Fibroblast of lung (primary cell): ENCODE measurements around the gene RHOT1. TPM values are rescaled to one million over a fixed set of nuclear protein-coding genes. Genes with fewer than 3 reads are reported as not detected.

Experiments
- DNase-seq, 2 donors: peaks; one replicate each; pipeline versions ENCODE4 v3.0.0 to v3.0.0-alpha.2; 2010; ENCODE audit warnings: low read depth in 2 of 2
- H2AFZ ChIP-seq: 2 replicates; pipeline ENCODE4 v1.5.1; 2012; ENCODE audit warnings: low read length, control low read depth, inconsistent platforms
- H3K27ac ChIP-seq: 2 replicates; pipeline ENCODE4 v1.5.1; 2011; ENCODE audit warnings: low read length, control low read depth; ENCODE audit not compliant: insufficient read depth
- H3K27me3 ChIP-seq: 2 replicates; pipeline ENCODE4 v1.5.1; 2011; ENCODE audit warnings: mild to moderate bottlenecking, low read length; ENCODE audit not compliant: control insufficient read depth, insufficient read depth
- H3K36me3 ChIP-seq: 2 replicates; pipeline ENCODE4 v1.5.1; 2011; ENCODE audit warnings: low read length; ENCODE audit not compliant: control insufficient read depth, insufficient read depth
- H3K4me1 ChIP-seq: 2 replicates; pipeline ENCODE4 v1.5.1; 2011; ENCODE audit warnings: low read length; ENCODE audit not compliant: control insufficient read depth, insufficient read depth; ENCODE audit errors: extremely low read depth
- H3K4me2 ChIP-seq: 2 replicates; pipeline ENCODE4 v1.5.1; 2011; ENCODE audit warnings: low read length, control low read depth; ENCODE audit not compliant: insufficient read depth; ENCODE audit errors: extremely low read depth
- H3K4me3 ChIP-seq, 4 experiments: fragments of 200-600 bp in 1 of 4; sonication (generic) in 1 of 4; replicated peaks in 1 of 4; 2 replicates each; pipeline ENCODE4 v1.5.1; 2011 to 2016; ENCODE audit warnings: low read length in 4 of 4, low read depth in 3 of 4, mild to moderate bottlenecking in 3 of 4, control low read depth in 2 of 4, inconsistent platforms in 1 of 4, mixed read lengths in 1 of 4; ENCODE audit not compliant: insufficient read depth in 1 of 4; ENCODE audit errors: control extremely low read depth in 1 of 4
- H3K79me2 ChIP-seq: 2 replicates; pipeline ENCODE4 v1.5.1; 2012; ENCODE audit warnings: mild to moderate bottlenecking, low read length, inconsistent platforms; ENCODE audit not compliant: control insufficient read depth, insufficient read depth
- H3K9ac ChIP-seq: 2 replicates; pipeline ENCODE4 v1.5.1; 2011; ENCODE audit warnings: mild to moderate bottlenecking, low read length, control low read depth; ENCODE audit not compliant: insufficient read depth
- H3K9me3 ChIP-seq: 2 replicates; pipeline ENCODE4 v1.5.1; 2012; ENCODE audit warnings: low read depth, low read length; ENCODE audit not compliant: control insufficient read depth, insufficient read depth
- H4K20me1 ChIP-seq: 2 replicates; pipeline ENCODE4 v1.5.1; 2011; ENCODE audit warnings: low read length; ENCODE audit not compliant: control insufficient read depth, insufficient read depth; ENCODE audit errors: extremely low read depth
- CTCF ChIP-seq, 2 donors: IDR thresholded peaks in 1 of 2; conservative IDR thresholded peaks in 1 of 2; 1 replicate in 1 of 2; 2 replicates in 1 of 2; pipeline ENCODE4 v1.5.1; 2011 to 2012; ENCODE audit warnings: low read length in 2 of 2, control low read depth in 1 of 2, inconsistent platforms in 1 of 2, low read depth in 1 of 2, mild to moderate bottlenecking in 1 of 2
- EZH2 ChIP-seq: IDR thresholded peaks from 2 replicates; pipeline ENCODE4 v1.5.1; 2012; ENCODE audit warnings: low read length, control low read depth, mild to moderate bottlenecking; ENCODE audit errors: missing control alignments
- polyA plus RNA-seq, 2 donors: library from polyadenylated mRNA; depleted of rRNA in 1 of 2; stranded (reverse) in 1 of 2; unstranded in 1 of 2; fragments of >200 nt; gene quantifications; 2 replicates each; pipeline ENCODE4 v1.2.1, GENCODE V29; 2011 to 2012; ENCODE audit warnings: missing spikeins in 1 of 2
- total RNA-seq: library from RNA; depleted of rRNA; stranded (reverse); fragments of >200 nt; gene quantifications from 2 replicates; pipeline ENCODE4 v1.2.1, GENCODE V29; 2014

The RHOT1 gene
- total and polyA plus RNA-seq, 2 donors (not counting 1 experiment from before 2014, with no cell fraction given): 45.6 to 58.8 TPM

- no peak for DNase-seq
- peak overlapping the region in 3 of 4 experiments; percentile 41 to 55 (median 49) for H3K4me3 ChIP-seq
- TF ChIP-seq EZH2 (no peak), CTCF (conservative IDR thresholded peaks at IDR 0.05 in 1 of 2, IDR thresholded peaks at IDR 0.05 in 1 of 2; ENCODE audit: low read depth in 1 of 2, low read length in 2 of 2) (no peak)
- H2AFZ ChIP-seq: no peak overlapping the region
- H4K20me1 ChIP-seq: no peaks in the 10 kb centered on the region
- H3K9ac ChIP-seq: no peak overlapping the region
- H3K27ac ChIP-seq: no peak overlapping the region
- H3K4me2 ChIP-seq: peak overlapping the region; percentile 88
- no peaks in the 10 kb centered on the region for H3K79me2 ChIP-seq
- H3K27me3 ChIP-seq: peaks cover 66% of the 10 kb centered on the region
- H3K36me3 ChIP-seq: no peaks in the 10 kb centered on the region
- no peaks in the 10 kb centered on the region for H3K9me3 ChIP-seq
- H3K4me1 ChIP-seq: peaks cover 6% of the 10 kb centered on the region
Measured at GRCh38 chr17:32266051-32266388, 123.7 kb downstream of the RHOT1 start.

GRCh38 chr17:32266389-32267301 is 124.3 kb downstream of the RHOT1 start:
- TF ChIP-seq EZH2 (peak; percentile 97), CTCF (conservative IDR thresholded peaks at IDR 0.05 in 1 of 2, IDR thresholded peaks at IDR 0.05 in 1 of 2; ENCODE audit: low read depth in 1 of 2, low read length in 2 of 2) (no peak)
- no peaks in the 10 kb centered on the region for H3K9me3 ChIP-seq
- no peak overlapping the region for H2AFZ ChIP-seq
- H3K36me3 ChIP-seq: no peaks in the 10 kb centered on the region
- H3K27ac ChIP-seq: no peak overlapping the region
- peak overlapping the region; percentile 88 for H3K4me2 ChIP-seq
- H3K9ac ChIP-seq: no peak overlapping the region
- no peaks in the 10 kb centered on the region for H4K20me1 ChIP-seq
- peak overlapping the region; percentile 26 to 55 (median 45) for H3K4me3 ChIP-seq
- DNase-seq: no peak
- peaks cover 66% of the 10 kb centered on the region for H3K27me3 ChIP-seq
- peaks cover 6% of the 10 kb centered on the region for H3K4me1 ChIP-seq
- H3K79me2 ChIP-seq: no peaks in the 10 kb centered on the region

- Histone ChIP-seq H3K9ac (no peak overlapping the region), H3K27ac (no peak overlapping the region), H2AFZ (no peak overlapping the region), H3K9me3 (no peaks in the 10 kb centered on the region), H3K4me1 (peaks cover 6% of the 10 kb centered on the region), H3K27me3 (peaks cover 55% of the 10 kb centered on the region), H4K20me1 (no peaks in the 10 kb centered on the region), H3K4me3 (no peak overlapping the region), H3K79me2 (no peaks in the 10 kb centered on the region), H3K36me3 (no peaks in the 10 kb centered on the region), H3K4me2 (no peak overlapping the region)
- DNase-seq: no peak
- TF ChIP-seq EZH2 (no peak), CTCF (conservative IDR thresholded peaks at IDR 0.05 in 1 of 2, IDR thresholded peaks at IDR 0.05 in 1 of 2; ENCODE audit: low read depth in 1 of 2, low read length in 2 of 2) (no peak)
Measured at GRCh38 chr17:32267690-32268205, 125.4 kb downstream of the RHOT1 start.
